NCI-H524 treated with DMSO at 0.1 percent for 48 hours (cell line): ENCODE results near the gene UBE2L5.
"Not testable (repeated sequence)": the region's sequence is repeated elsewhere in the genome, so short reads cannot be mapped to it uniquely, and the experiment has no call there.

ENCODE experiments used
- DNase-seq: peaks from one replicate; lab custom pipeline; 2025; lab: John Stamatoyannopoulos, UW

UBE2L5 gene

DNA sequence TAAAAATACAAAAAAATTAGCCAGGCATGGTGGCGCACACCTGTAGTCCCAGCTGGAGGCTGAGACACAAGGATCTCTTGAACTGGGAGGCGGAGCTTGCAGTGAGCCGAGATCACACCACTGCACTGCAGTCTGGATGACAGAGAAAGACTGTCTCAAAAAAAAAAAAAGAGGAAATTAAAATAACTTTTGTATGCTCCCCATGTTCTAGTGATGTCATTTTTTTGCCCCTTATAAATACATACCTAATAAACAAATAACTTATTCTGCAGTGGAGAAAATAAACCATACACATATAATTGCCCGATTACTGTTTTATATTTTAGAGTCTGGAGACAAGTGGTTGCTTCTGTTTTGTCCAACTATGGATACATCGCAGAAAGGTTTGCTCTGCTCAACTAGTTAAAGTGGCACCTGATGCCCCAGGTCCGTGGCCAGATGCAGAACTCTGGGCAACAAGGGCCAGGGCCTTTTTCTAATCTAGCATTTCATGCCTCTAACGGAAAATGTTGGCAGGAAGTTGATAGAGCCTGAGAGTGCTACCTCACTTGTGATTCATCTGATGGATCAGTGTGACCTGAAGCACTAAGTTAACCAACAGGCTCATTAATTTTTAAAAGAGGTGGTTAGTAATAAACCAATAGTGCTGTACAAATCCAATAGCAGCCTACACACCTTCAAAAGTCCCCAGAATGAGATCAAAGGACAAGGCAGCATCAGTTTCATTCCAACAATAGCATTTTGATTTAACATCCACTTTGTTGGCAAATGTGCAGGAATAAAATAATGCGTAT lies 18.8 kb downstream of the UBE2L5 start:
- DNase-seq, result no peak

DNA sequence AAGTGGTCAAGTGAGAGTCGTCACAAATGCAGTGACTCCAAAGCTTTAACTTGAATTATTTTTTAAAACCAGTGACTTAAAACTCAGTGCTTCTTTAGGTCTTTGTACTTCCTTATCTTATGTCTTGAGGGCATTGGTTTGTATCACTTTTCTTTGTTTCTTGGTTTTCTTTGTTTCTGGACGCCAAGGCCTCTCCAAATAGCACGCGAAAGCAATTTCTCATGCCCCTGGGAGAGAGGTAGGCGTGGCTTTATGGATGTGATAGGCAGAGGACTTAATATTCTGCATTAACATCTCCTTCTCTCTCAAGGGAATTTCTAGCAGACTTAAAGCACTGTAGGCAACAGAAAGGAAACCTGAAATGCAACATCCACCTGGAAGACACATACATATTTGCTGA lies 20.6 kb downstream of the UBE2L5 start:
- DNase-seq, result no peak

DNA sequence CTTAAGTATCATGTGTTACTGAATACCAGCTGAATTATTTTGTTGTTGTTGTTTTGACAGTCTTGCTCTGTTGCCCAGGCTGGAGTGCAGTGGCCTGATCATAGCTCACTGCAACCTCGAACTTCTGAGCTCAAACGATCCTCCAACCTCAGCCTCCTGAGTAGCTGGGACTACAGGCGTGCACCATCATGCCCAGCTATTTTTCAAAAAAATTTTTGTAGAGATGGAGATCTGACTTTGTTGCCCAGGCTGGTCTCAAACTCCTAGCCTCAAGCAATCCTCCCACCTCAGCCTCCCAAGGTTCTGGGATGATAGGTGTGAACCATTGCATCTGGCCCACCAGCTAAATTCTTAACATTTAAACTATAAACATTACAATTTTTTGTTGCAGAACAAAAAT lies 21.2 kb downstream of the UBE2L5 start:
- DNase-seq, result not testable (repeated sequence)

DNA sequence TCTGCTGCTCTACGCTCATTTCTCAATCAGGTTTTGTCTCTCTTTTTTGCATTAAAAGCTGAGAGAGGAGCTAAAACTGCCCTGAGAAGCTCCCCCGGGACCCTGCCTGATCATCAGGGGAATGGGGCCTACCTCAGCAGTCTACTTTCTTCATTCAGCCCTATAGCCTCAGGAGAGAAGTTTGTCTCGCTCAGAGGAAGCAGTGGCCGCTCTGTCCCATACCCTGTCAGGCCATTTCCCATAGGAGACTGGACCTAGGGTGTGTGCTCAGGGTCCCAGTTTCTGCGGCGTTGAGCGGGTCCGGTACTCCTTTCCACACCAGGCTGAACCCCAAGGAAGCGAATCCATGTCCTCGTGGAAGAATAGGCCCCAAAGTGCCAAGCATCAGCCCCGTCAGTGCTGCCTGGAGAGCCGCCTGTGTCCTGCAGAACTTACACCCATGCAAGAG lies 21.7 kb downstream of the UBE2L5 start:
- DNase-seq, result no peak

DNA sequence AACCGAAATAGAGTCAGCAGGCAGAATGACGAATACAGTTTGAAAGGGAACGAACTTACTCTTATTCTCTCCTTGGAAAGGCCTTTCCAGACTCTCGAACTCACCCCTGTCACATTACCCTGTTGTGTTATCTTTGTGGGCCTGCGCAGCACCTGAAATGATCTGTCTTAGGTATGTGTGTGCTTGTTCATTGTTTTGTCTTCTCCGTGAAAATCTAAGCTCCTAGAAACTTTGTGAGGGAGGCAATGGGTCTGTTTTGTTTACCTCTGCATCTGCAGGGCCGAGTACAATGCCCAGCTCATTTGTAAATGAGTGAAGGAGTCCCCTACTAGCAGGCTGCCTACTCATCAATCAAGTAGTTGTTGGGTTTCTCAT lies 23.8 kb downstream of the UBE2L5 start:
- no peak for DNase-seq

DNA sequence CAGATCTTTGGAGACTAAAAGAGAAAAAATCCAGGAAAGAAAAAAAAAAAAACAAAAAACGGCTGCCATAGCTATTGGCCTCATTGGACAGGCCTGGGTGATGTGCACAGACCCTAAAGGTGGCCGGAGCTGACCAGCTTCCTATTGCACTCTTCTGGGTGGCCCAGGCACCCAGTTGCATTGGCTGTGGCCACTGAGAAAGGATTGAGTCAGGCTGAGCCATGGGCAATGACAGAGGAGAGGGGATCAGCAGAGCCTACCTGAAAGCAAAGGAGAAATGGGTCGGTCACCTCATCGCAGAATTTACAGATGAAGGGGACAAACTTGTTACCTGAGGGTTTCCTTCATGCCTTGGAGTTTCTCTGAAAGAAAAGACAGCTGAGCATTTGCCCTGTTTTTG lies 26.1 kb downstream of the UBE2L5 start:
- no peak for DNase-seq

DNA sequence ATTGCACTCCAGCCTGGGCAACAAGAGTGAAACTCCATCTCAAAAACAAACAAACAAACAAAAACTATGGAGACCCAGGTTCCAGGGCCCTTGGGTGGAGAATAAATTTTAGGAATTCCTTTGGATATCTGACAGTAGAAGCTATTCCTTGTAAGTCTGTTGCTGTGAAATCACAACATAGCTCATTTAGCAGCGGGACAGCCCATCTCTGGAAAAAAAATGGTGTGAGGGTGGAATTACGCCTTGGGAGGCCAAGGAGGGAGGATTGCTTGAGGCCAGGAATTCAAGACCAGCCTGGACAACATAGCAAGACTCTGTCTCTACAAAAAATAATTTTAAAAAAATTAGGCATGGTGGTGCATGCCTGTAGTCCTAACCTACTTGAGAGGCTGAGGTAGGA lies 27.8 kb downstream of the UBE2L5 start:
- DNase-seq, result no peak

DNA sequence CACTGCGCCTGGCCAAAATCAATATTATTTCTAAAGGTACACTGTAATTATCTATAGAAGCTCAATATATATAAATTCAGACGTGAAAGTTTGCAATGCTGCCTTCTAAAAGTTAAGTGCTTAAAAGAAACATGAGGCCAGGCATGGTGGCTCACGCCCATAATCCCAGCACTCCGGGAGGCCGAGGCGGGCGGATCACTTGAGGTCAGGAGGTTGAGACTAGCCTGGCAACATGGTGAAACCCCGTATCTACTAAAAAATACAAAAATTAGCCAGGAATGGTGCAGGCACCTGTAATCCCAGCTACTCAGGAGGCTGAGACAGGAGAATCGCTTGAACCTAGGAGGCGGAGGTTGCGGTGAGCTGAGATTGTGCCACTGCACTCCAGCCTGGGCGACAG lies 29.2 kb downstream of the UBE2L5 start:
- not testable (repeated sequence) for DNase-seq

DNA sequence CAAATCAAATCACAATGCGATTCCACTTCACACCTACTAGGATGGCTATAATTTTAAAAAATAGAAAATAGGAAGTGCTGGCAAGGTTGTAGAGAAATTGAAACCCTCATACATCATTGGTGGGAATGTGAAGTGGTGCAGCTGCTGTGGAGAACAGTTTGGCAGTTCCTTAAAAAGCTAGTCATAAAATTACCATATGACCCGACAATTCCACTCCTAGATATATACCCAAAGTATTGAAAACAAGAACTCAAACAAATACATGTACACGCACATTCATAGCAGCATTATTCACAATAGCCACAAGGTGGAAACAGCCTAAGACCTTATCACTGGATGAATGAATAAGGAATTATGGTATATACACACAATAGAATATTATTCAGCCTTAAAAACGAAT lies 31.4 kb downstream of the UBE2L5 start:
- DNase-seq, result no peak

DNA sequence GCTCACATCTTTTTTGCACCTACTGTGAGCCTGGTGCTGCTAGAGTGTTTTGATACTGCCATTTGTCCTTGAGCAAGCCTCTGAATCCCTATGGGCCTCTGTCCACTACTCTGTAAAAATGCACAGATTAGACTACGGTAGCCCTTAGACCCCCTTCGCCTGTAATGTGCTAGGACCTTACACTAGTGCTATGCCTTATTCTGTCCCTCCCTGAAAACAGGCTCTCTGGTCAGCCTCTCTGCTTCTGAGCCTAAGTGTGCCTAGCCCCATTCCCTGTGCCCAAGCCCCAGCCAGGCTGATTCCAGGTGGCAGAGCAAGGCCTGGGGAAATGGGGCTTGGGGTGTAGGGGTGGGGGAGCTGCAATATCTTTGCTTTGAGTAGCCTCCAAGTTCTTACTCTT lies 32.7 kb downstream of the UBE2L5 start:
- no peak for DNase-seq

DNA sequence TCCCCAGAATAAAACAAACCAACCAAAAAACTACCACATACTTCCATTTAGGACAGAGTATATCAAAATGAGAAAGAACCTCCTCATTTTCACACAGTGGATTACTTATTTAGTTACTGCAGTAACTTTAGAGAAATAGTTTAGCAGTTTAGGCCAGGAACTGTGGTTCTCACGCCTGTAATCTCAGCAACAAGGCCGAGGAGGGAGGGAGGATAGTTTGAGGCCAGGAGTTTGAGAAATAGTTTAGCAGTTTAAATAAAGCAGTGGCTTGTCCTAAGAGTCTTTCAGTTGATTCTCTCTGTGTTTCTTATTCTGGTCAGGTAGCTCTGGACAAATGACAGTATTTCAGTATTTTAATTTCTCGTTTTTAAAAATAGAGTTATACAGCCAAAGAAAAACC lies 34.0 kb downstream of the UBE2L5 start:
- DNase-seq, result no peak

DNA sequence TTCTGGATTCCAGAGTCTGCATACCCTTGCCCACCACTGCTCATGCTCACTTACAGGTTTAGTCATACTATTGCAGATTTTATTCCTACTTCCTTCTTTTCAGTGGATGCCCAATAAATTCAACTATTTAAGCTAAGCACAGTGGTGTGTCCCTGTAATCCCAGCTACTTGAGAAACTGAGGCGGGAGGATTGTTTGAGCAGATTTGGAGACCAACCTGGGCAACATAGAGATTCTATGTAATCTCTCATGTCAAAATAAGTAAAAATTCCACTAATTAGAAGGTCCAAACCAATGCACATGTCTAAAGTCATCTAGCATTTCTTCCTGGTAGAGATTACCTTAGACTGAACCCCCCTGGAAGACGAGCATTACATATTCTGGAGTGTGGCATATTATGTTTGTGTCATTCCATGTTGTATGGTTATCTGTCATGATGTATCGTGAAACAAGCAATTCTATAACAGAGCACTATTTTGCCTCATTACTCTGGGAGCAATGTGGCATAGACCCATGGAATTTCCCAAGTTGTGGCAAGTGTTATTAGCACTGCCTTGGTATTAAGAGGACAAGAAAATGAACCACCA lies 35.1 kb downstream of the UBE2L5 start:
- no peak for DNase-seq

DNA sequence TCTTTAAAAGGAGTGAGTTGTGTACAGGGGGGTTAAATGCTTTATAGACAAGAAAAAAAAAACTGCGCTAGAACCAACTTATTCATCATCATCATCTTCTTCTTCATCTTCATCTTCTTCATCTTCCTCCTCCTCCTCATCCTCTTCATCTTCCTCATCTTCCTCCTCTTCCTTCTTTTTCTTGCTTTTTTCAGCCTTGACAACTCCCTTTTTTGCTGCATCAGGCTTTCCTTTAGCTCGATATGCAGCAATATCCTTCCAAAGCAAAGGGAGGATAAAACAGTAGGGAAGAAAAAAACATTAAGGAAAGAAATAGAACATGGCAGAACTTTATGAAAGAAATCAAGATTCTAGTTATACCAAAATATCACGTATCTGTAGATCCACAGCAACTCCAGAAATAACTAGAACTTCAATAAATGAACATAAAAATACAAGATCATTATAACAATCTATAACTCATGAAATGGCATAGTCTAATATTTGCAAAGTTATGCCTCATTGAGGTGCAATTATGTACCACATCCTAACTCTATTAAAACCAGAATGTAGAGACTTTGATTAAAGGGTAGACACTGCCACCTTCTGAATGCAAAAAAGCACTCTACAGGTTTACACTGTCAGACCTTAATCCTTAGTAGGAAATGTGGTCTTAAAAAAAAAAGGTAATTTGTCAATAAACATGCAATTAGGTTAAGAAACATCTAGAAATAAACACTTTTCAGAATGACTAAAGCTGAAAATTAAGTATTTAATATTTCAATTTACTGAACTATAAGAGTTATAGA lies 39.2 kb downstream of the UBE2L5 start:
- DNase-seq, result not testable (repeated sequence)

DNA sequence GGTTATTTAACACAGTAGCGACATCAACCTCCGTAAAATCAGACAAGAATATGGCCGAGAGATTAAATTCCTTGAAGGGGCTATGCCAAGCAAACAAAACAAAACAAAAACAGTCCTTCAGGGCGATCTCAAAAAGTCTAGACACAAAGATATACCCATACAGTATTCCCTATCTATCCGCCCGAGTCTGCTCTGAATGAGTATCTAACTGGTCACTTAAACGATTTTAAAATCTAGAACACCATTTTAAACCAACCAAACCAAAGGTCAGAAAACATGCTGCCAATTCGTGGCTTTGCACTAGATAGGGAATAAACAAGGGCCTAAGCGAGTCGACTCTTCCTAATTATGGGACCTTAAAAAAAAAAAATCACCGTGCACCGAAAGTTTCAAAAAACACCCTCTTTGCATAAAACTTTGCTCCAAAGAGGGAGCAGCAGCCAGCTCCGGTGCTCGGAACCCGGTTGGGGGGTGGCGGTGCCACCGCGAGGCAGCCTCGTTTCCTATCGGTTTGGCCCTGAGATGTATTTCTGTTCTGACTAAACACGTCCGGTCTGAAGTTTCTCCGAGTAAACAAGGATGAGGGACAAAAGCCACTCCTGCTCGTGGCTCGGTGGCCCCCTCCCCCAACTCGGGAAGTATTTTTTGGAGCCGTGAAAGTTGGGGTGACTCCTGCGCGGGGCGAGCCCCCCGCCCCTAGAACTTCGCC lies 41.6 kb downstream of the UBE2L5 start:
- DNase-seq, result peak; percentile 51

DNA sequence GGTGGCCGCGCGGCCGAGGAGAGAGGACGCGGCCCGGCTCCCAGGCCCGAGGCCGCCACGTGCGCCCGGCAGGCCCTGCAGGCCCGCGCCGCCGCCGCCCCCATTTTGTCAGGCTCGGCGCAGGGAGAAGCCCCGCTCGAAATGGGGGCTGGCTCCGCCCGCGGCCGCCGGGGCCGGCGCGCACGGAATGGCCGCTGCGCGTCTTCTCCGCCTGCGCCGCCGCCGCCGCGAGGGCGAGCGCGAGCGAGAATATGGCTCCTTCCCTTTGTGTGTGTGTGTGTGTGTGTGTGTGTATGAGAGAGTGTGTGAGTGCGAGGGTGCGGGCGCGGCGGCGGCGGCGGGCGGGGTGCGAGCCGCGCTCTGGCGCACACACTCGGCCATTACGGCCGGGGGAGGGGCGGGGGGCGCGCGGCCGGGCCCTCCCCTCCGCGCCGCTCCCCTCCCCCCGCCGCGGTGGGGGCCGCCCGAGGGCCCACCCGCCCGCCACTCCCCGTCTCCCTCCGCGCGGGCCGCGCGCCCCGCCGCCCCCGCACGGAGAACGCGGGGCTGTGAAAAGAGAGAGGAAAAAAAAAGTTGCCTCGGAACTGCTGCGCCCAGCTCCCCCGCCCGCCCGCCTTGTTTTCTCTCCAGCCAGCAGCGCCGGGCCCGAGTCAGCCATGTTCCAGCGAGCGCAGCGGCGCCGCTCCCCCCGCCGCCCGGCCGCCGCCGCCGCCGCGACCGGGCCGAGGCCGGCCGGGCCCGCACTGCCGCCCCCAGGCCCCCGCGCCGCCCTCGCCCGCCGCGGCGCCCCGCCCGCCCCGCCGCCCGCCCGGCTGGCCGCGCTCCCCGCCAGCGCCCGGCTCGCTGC lies 42.4 kb downstream of the UBE2L5 start:
- peak; percentile 18 for DNase-seq

DNA sequence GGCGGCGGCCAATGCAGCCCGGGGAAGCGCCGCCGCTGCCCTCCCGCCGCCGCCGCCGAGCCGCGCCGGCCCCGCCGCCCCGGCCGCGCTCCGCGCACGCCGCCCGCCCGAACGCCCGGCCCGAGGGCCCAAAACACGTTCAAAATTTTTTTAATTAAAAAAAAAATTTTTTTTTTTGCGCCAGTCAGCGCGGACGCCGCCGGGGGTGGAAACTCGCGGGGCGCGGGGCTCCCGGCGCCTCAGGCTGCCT lies 43.0 kb downstream of the UBE2L5 start:
- DNase-seq, result no peak

DNA sequence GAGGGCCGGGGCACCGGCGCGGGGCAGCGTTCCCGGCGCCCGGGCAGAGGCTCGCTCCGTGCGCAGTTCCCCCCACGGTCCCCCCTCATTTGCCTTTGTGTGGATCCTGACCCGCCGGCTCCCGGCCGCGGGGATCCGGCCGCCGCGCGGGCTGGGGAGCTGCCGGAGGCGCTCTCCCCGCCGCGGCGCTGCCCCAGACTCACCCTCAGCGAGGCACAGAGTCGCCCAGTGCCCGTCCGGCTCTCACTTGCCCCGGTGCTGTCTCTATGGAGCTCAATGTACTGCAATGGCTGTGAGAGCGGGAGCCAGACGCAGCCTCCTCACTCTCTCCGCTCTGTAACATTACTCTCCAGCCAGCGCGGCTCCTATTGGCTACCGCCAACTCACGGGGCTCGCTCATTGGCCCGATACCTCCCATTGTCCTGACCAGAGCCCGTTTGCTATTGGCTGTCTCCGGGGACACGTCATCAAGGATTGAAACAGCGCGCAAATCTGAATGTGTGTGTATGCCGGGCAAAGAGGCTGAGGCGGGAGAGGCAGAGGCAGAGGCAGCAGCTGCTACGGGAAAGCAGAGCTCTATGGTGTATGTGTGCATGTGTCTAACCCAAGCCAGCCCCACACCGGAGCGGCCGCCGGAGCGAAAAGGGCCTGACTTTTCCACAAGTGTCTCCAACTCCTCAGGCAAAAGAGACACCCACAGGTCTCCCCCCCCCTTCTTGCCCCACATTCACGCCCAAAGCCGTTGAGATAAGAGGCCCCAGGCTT lies 43.5 kb downstream of the UBE2L5 start, which contains the start of gene HMGB1:
Gene HMGB1 (minus strand): TSS at position 344 of the 765 bp plus-strand sequence. CDS start 2,256 bp downstream, outside the sequence.
- DNase-seq, result peak; percentile 100

DNA sequence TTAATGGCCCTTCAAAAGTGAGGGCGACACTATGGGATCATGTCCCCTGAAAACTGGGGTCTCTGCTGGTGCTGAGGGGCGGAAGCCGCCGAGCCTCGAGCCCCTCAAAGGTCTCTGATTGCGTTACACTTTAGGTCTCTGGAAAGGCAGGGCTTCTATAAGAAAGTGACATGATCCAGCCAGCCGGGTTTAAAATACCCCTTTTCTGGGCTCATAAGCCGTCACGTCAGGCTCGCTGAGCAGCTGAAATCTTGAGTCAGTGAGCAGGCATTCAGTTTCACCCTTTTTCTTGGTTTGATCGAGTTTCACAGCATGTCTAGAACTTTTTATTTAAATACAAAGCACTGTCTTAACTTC lies 44.0 kb downstream of the UBE2L5 start:
- DNase-seq, result peak; percentile 47

DNA sequence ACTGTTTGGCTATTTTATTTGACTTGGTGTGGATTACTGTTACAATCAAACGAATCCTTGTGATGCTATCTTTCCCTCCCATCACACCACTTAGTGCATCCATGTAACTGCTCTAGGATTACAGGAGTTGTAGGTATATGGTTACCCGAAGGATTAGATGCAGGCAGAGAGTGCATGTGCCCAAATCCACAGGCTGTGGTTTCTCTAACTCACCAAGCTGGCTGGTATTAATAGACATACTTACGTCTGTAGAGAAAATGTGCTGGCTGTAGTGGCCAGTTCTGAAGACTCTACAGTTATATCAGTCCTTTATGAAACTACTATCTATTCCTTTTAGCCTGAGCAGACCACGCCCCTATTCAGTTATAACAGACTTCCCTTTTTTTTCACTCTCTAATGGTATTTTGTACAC lies 44.6 kb downstream of the UBE2L5 start:
- peak; percentile 92 for DNase-seq

DNA sequence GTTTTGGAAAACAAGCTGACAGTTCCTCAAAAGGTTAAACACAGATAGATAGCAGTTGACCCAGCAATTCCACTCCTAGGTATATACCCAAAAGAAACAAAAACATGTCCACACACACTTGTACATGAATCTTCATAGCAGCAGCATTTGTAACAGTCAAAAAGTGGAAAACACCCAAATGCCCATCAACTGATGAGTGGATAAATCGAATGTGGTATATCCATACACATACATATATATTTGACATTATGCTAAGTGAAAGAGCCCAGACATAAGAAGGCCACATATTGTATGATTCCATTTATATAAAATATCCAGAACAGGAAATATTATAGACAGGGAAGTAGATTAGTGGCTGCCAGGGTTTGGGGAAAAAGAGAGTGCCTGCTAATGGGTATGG lies 51.4 kb downstream of the UBE2L5 start:
- no peak for DNase-seq
